T-helper 17 cell (primary cell): ENCODE results near the gene CACNG7. TPM values are rescaled to one million over a fixed set of nuclear protein-coding genes. Genes with fewer than 3 reads are reported as not detected.

Source experiments
- ATAC-seq: fragments of 150-1000 bp; cut with Tn5 transposase; 2 replicates; pipeline ENCODE4 v1.10.0; 2021; ENCODE audit warnings: mild to moderate bottlenecking, moderate library complexity
- DNase-seq, 3 donors: peaks; one replicate each; pipeline versions ENCODE4 v3.0.0 to v3.0.0-alpha.2; 2020 to 2021
- H3K9me3 ChIP-seq: one replicate; pipeline ENCODE4 v1.7.0; 2013; ENCODE audit warnings: low read length, mild to moderate bottlenecking; ENCODE audit not compliant: control insufficient read depth, poor library complexity, severe bottlenecking
- H3K27ac Mint-ChIP-seq: one replicate; pipeline ENCODE4 v1.8.0; 2022; ENCODE audit warnings: mild to moderate bottlenecking, moderate library complexity, mixed read lengths
- H3K27me3 Mint-ChIP-seq: one replicate; pipeline ENCODE4 v1.8.0; 2022; ENCODE audit warnings: mixed read lengths
- H3K36me3 Mint-ChIP-seq: one replicate; pipeline ENCODE4 v1.8.0; 2022; ENCODE audit warnings: low read depth, mixed read lengths
- H3K4me1 Mint-ChIP-seq: one replicate; pipeline ENCODE4 v1.8.0; 2022; ENCODE audit warnings: mild to moderate bottlenecking, mixed read lengths
- H3K4me3 Mint-ChIP-seq: one replicate; pipeline ENCODE4 v1.8.0; 2022; ENCODE audit warnings: mild to moderate bottlenecking, moderate library complexity, mixed read lengths
- total RNA-seq, 4 donors: library from RNA in 2 of 4; stranded (reverse) in 2 of 4; gene quantifications; one replicate each; pipeline ENCODE4 v1.2.3 and lab custom pipeline; 2022 to 2026

The CACNG7 gene
- total RNA-seq, 2 donors from 2014 or later, result not detected

DNA sequence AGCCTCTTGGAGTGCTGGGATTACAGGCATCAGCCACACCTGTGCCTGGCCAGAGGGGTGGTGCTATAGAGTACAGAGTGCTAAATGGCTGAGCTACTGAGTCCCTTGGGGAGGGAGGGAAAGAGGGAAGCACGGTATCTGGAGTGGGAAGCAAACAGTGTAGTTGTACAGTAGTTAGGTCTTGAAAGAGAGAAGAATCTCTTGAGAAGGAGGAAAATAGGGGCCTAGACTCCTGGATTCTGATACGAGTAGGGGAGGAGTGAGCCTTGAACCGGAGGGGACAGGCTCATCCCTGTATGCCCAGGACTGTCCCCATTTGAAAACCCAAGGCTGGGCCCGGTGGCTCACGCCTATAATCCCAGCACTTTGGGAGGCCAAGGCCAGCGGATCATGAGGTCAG, 36.3 kb upstream of the CACNG7 start:
- H3K36me3 Mint-ChIP-seq, result peaks cover 20% of the 10 kb centered on the region
- H3K4me1 Mint-ChIP-seq, result peaks cover 53% of the 10 kb centered on the region
- ATAC-seq (no peak), DNase-seq (no peak)
- H3K27me3 Mint-ChIP-seq, result no peaks in the 10 kb centered on the region
- H3K27ac Mint-ChIP-seq, result no peak overlapping the region
- H3K9me3 ChIP-seq, result no peaks in the 10 kb centered on the region
- H3K4me3 Mint-ChIP-seq, result peak overlapping the region; percentile 80

DNA sequence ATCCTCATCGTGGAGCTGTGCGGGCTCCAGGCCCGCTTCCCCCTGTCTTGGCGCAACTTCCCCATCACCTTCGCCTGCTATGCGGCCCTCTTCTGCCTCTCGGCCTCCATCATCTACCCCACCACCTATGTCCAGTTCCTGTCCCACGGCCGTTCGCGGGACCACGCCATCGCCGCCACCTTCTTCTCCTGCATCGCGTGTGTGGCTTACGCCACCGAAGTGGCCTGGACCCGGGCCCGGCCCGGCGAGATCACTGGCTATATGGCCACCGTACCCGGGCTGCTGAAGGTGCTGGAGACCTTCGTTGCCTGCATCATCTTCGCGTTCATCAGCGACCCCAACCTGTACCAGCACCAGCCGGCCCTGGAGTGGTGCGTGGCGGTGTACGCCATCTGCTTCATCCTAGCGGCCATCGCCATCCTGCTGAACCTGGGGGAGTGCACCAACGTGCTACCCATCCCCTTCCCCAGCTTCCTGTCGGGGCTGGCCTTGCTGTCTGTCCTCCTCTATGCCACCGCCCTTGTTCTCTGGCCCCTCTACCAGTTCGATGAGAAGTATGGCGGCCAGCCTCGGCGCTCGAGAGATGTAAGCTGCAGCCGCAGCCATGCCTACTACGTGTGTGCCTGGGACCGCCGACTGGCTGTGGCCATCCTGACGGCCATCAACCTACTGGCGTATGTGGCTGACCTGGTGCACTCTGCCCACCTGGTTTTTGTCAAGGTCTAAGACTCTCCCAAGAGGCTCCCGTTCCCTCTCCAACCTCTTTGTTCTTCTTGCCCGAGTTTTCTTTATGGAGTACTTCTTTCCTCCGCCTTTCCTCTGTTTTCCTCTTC, 35.1 kb upstream of the CACNG7 start:
- peak overlapping the region; percentile 80 for H3K4me3 Mint-ChIP-seq

DNA sequence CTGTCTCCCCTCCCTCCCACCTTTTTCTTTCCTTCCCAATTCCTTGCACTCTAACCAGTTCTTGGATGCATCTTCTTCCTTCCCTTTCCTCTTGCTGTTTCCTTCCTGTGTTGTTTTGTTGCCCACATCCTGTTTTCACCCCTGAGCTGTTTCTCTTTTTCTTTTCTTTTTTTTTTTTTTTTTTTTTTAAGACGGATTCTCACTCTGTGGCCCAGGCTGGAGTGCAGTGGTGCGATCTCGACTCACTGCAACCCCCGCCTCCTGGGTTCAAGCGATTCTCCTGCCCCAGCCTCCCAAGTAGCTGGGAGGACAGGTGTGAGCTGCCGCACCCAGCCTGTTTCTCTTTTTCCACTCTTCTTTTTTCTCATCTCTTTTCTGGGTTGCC, 34.5 kb upstream of the CACNG7 start:
- peak overlapping the region; percentile 80 for H3K4me3 Mint-ChIP-seq
- no peak for DNase-seq
- ATAC-seq, result no peak
- peaks cover 51% of the 10 kb centered on the region for H3K4me1 Mint-ChIP-seq
- H3K27me3 Mint-ChIP-seq, result peaks cover 6% of the 10 kb centered on the region
- H3K27ac Mint-ChIP-seq, result no peak overlapping the region
- peaks cover 17% of the 10 kb centered on the region for H3K36me3 Mint-ChIP-seq
- no peaks in the 10 kb centered on the region for H3K9me3 ChIP-seq

More for the DNA sequence above, 35.1 kb upstream of the CACNG7 start:
- DNase-seq (no peak), ATAC-seq (no peak)
- H3K36me3 Mint-ChIP-seq, result peaks cover 17% of the 10 kb centered on the region
- peaks cover 51% of the 10 kb centered on the region for H3K4me1 Mint-ChIP-seq
- H3K27me3 Mint-ChIP-seq, result peaks cover 3% of the 10 kb centered on the region
- H3K9me3 ChIP-seq, result no peaks in the 10 kb centered on the region
- H3K27ac Mint-ChIP-seq, result no peak overlapping the region

DNA sequence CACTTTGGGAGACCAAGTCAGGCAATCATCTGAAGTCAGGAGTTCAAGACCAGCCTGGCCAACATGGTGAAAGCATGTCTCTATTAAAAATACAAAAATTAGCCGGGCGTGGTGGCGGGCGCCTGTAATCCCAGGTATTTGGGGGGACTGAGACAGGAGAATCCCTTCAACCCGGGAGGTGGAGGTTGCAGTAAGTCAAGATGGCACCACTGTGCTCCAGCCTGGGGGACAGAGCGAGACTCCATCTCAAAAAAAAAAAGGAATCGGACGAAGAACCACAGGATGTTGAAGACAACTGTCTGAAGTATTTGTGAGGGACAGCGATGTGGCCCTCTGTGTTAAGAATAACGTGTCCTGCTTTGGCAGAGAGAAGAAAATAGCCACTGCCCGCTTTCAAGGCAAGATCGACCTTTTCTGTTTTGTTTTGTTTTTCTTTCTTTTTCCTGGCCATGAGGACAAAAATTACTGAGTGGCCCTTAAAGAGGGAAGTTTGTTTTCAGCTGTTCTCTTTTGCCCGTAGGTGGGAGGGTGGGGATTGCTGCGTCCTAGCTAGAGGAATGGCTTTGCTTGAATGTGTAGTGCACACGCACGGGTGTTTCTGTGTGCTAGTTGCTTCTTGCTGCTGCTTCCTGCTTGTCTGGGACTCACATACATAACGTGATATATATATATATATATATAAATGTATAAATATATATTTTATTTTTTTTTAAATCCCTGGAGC, 33.3 kb upstream of the CACNG7 start:
- Mint-ChIP-seq H3K36me3 (peaks cover 17% of the 10 kb centered on the region), H3K27ac (no peak overlapping the region), H3K27me3 (peaks cover 6% of the 10 kb centered on the region), H3K4me3 (peak overlapping the region; percentile 49), H3K4me1 (peaks cover 45% of the 10 kb centered on the region)
- no peak for ATAC-seq
- no peaks in the 10 kb centered on the region for H3K9me3 ChIP-seq
- no peak for DNase-seq

DNA sequence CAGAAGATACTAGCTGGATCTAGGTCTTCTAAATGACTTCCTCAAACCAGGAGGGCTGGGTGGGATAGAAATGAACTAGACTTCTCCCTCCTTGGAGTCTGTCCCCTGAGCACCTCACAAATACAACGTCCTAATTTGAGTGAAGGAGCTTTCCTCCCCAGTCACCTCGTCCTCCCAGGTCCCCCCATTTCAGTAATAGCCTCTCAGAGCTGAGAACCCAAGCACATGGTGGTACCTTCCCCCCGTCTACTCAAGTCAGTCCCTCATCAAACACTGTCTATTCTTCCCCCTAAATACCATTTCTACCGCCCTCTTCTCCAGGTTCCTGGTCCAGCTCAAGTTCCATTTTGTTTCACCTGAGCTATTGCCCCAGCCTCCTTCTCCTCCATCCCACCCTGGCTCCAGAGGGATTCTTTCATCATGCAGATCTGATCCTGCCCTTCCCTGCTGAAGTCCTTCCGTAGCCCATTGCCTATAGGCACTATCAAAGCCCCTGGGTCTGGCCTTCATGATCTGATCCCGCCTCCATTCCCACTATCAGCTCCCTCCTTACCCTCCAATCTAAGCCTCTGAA, 32.3 kb upstream of the CACNG7 start:
- Mint-ChIP-seq H3K27me3 (peaks cover 6% of the 10 kb centered on the region), H3K36me3 (peaks cover 14% of the 10 kb centered on the region), H3K4me3 (peak overlapping the region; percentile 78), H3K4me1 (peaks cover 38% of the 10 kb centered on the region), H3K27ac (no peak overlapping the region)
- no peak for DNase-seq
- peak; percentile 7 for ATAC-seq
- H3K9me3 ChIP-seq, result no peaks in the 10 kb centered on the region

DNA sequence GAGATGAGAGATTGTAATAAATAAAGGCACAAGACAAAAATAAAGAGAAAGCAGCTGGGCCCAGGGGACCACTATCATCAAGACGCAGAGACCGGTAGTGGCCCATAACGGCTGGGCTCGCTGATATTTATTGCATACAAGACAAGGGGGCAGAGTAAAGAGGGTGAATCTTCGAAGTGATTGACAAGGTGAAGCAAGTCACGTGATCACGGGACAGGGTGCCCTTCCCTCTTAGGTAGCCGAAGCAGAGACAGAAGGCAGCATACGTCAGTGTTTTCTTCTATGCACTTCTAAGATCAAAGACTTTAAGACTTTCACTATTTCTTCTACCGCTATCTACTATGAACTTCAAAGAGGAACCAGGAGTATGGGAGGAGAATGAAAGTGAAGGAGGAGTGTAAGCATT, 31.7 kb upstream of the CACNG7 start:
- no peaks in the 10 kb centered on the region for H3K9me3 ChIP-seq
- ATAC-seq, result no peak
- no peak for DNase-seq
- no peak overlapping the region for H3K27ac Mint-ChIP-seq
- peaks cover 14% of the 10 kb centered on the region for H3K36me3 Mint-ChIP-seq
- peaks cover 7% of the 10 kb centered on the region for H3K27me3 Mint-ChIP-seq
- H3K4me3 Mint-ChIP-seq, result peak overlapping the region; percentile 78
- peaks cover 38% of the 10 kb centered on the region for H3K4me1 Mint-ChIP-seq

DNA sequence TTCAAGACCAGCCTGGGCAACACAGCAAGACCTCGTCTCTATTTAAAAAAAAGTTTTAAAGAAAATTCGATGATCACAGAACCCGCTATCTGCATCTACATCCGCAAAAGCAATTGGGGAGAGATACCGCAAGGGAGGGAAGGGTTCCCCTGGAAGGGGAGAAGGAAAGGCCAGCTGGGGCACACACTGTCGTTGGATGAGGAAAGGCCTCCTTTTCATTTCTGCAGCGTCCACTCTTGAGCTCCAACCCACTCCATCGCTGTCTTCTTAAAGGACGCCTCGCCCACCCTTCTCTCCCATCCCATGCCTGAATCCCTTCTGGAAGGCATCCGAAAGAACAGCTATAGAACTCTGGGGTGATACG, 30.3 kb upstream of the CACNG7 start:
- Mint-ChIP-seq H3K36me3 (peaks cover 11% of the 10 kb centered on the region), H3K27me3 (peaks cover 19% of the 10 kb centered on the region), H3K4me1 (peaks cover 36% of the 10 kb centered on the region), H3K27ac (no peak overlapping the region), H3K4me3 (no peak overlapping the region)
- no peaks in the 10 kb centered on the region for H3K9me3 ChIP-seq
- DNase-seq, result no peak
- ATAC-seq, result peak; percentile 2

DNA sequence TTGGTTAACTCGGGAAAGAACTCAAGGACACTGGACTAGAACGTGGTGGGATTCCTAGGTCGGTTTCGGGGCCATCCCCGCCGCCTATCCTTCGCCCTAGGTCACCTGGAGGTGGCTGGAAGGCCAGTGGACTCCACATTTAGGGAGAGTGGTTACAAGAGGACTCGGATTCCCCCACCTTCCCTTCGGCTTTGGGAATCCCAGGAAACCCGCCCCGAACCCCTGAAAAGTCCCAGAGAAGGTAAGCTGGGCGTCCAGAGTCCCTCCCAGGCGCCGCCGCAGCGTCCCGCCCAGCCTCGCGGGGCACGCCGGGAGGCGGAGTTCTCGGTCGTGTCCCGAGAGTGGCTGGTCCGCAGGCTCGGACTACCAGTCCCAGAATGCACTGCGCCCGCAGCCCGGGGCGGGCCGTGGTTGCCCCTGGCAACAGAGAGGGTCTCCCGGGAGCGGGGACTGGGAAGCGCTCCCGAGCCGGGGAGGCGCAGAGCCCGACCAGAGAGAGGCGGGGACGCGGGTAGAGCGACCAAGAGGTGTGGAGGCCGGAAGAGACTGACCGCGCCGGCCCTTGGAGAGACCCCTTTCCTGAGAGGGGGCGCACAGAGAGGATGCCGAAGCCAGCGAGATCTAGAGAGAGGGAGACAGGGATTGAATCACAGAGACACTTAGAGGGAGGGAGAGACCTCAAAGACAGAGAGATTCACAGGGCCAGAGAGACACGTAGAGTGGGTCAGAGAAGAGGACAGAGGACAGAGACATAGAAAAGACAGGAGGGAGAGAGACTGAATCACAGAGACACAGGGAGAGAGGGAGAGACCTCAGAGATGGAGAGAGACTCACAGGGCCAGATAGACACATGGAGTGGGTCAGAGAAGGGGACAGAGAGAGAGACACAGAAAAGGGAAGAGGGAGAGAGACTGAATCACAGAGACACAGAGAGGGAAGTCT, 29.7 kb upstream of the CACNG7 start:
- Mint-ChIP-seq H3K4me3 (no peak overlapping the region), H3K4me1 (peaks cover 32% of the 10 kb centered on the region), H3K27me3 (peaks cover 26% of the 10 kb centered on the region), H3K36me3 (peaks cover 6% of the 10 kb centered on the region), H3K27ac (no peak overlapping the region)
- no peaks in the 10 kb centered on the region for H3K9me3 ChIP-seq
- ATAC-seq, result peak; percentile 73
- peak; percentile 55 to 78 (median 55) for DNase-seq

DNA sequence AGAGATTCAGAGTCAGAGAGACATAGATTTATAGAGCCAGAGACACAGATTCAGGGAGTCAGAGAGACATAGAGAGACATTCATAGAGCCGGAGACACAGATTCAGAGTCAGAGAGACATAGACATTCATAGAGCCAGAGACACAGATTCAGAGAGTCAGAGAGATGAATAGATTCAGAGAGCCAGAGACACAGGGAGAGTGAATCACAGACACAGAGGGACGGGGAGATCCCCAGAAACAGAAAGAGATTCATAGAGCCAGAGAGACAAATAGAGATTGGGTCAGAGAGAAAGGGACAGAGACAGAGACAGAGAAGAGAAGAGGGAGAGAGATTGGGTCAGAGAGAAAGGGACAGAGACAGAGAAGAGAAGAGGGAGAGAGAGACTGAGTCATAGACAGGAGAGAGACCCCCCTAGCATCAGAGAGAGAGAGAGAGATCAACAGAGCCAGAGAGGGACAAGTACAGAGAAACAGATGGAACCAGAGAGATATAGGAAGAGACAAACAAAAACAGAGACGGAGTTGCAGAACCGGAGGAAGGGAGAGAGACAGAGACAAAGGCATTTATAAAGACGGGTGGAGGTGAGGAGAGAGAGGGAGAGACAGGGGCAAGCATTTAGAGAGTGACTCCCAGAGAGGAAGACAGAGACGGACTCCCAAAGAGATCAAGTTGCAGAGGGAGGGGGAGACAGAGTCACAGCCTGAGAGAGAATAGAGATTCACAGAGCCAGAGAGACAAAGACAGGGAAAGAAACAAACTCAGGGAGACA, 28.2 kb upstream of the CACNG7 start:
- ATAC-seq, result no peak
- no peak for DNase-seq
- no peaks in the 10 kb centered on the region for H3K9me3 ChIP-seq
- Mint-ChIP-seq H3K4me3 (no peak overlapping the region), H3K27ac (no peak overlapping the region), H3K27me3 (peaks cover 37% of the 10 kb centered on the region), H3K4me1 (peaks cover 29% of the 10 kb centered on the region), H3K36me3 (peaks cover 5% of the 10 kb centered on the region)

DNA sequence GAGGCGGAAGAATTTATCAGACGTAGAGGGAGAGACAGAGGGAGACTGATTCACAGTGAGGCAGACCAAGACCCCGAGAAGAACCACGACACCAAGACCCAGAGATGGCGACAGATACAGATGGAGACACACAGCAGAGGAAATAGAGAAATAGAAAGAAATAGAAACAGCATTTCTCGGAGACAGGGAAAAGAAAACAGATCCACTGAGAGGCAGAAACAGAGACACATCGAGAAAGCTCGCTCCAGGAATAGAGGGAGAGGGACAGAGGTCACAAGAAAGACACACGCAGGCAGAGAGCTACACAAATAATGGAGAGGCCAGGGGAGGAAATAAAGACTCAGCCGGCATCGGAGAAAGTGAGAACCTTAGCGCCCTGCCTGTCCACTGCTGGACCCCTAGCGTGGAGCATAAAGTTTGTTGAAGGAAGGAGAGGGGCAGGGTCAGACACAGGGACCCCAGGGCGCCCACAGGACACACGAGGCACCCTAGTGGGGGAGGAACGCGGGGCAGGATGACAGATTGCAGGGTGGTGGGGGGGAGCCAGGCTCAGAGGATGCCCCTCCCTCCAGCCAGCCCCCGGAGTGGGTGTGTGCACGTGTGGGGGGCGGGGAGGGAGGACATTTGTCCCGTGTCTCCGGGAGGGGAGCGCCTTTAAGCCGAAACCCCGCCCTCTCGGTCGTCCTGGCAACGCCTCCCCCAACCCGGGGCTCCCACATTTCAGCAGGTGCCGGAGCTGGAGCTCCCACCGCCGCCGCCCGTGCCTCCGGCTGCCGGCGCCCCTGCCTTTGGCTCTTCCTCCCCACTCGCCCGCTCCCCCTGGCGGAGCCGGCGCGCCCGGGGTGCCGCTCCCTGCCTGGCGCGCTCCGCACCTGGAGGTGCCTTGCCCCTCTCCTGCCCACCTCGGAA, 27.3 kb upstream of the CACNG7 start, which contains the start of gene PRKCG:
PRKCG (plus strand) TSS at position 716 of the 909 bp plus-strand sequence. CDS start 298 bp downstream, outside the sequence.
- peaks cover 26% of the 10 kb centered on the region for H3K4me1 Mint-ChIP-seq
- DNase-seq, result peak; percentile 54 to 68 (median 66)
- peaks cover 5% of the 10 kb centered on the region for H3K36me3 Mint-ChIP-seq
- no peaks in the 10 kb centered on the region for H3K9me3 ChIP-seq
- peak within 1 kb of the TSS; percentile 52 for H3K4me3 Mint-ChIP-seq
- H3K27me3 Mint-ChIP-seq, result peaks cover 42% of the 10 kb centered on the region
- H3K27ac Mint-ChIP-seq, result no peak within 1 kb of the TSS
- peak; percentile 39 for ATAC-seq

DNA sequence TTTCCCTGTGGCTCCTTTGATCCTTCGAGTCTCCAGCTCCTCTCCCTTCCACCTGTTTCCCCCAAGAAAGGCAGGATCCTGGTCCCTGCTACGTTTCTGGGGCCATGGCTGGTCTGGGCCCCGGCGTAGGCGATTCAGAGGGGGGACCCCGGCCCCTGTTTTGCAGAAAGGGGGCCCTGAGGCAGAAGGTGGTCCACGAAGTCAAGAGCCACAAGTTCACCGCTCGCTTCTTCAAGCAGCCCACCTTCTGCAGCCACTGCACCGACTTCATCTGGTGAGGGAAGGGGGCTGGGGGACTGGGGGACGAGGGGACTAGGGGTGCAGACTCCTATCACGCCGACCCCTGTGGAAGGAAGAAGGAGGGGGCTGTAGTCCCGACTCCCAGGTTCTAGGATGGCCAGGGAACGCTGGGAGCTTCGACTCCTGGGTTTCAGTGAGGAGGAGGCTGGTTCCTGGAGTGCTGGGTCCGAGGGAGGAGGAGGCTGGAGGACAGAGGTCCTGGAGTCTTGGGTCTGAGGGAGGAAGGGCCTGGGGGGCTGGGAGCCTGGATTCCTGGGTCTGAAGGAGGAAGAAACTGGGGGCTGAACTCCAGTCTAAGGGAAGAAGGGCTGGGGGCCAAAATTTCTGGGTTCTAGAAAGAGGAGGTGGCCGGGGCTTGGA, 26.6 kb upstream of the CACNG7 start:
- Mint-ChIP-seq H3K27ac (no peak overlapping the region), H3K4me1 (peaks cover 18% of the 10 kb centered on the region), H3K36me3 (peaks cover 5% of the 10 kb centered on the region), H3K4me3 (peak overlapping the region; percentile 52), H3K27me3 (peaks cover 42% of the 10 kb centered on the region)
- DNase-seq (no peak), ATAC-seq (no peak)
- H3K9me3 ChIP-seq, result no peaks in the 10 kb centered on the region
